CMK (cell line): Measurements from ENCODE around the gene USH1C.
A peak's percentile ranks its signal among the peaks of the same experiment; 100 is the strongest.

ENCODE experiments used
- DNase-seq: peaks from one replicate; pipeline ENCODE4 v3.0.0-alpha.2; 2010; ENCODE audit warnings: low read depth

The USH1C gene

DNA sequence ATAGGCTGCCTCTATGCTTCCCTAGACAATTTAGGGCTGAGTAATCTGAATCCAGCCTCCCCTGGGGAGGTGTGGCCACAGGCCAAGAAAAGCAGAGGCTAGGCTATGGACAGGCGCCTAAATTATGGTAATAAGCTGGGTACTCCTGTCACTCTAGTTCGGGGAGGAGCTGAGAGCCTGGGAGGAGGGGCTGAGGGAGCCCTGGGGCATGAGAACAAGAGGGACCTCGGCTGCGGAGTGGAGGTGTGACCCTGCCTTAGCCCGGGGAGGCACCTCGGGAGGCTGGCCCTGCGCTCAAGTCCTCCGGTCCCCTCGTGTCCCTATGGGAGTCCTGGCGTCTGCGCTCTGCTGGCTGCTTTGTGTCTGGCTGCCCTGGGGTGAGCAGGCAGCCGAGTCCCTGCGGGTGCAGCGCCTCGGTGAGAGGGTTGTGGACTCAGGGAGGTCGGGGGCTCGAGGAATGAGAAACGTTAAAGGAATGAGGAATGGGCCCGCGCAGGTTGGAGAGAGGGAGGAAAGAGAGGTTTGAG lies 2.9 kb upstream of the USH1C start, which contains the start of gene OTOG:
Gene OTOG, plus strand, starts transcription at position 209 of the 527 bp plus-strand sequence. Its CDS starts 114 bp downstream, at position 323.
- no peak for DNase-seq

DNA sequence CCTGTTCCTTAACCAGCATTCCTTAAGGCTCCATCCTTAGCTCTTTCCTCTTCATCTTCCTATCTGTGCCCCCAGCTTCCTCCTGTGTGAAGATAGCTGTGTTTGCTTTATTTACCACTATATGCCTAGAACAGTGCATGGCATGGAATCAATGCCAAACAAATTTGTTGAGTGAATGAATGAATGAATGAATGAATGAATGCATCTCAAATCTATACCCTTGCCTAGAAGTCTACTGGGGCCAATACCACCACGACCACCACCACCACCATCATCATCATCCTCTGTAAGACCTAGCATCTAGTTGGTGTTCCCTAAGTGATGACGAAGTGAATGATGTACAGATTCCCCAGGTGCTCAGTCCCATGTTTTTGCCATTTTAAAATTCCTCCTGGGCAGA lies 2.0 kb upstream of the USH1C start:
- DNase-seq, result no peak

DNA sequence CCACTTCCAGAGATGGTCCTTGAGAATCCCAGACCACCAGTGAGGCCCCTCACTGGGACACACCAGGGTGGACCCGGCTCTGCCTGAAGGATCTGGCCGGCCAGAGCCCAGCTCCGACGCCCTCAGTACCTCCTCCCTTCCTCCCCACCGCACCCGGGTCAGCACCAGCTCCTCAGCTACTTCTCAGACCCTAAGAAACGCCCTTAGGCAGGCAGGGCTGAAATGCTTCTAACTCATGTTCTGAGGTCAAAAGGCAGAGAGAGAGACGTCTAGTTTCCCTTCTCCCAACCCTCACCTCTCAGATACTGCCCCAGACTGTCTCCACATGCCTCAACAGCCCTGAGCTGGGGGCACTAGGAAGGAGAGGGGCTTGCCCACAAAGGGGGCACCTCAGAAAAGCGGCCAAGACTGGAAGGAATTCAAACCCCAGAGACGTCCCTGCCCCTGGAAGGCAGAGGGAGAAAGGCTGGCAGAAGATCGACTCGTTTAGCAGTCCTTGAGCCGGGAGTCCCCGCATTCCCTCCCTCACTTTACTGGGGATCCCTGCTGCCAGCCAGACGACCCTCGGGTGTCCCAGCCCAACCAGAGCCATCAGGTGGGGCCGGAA lies 539 bp downstream of the USH1C start:
- DNase-seq, result no peak

DNA sequence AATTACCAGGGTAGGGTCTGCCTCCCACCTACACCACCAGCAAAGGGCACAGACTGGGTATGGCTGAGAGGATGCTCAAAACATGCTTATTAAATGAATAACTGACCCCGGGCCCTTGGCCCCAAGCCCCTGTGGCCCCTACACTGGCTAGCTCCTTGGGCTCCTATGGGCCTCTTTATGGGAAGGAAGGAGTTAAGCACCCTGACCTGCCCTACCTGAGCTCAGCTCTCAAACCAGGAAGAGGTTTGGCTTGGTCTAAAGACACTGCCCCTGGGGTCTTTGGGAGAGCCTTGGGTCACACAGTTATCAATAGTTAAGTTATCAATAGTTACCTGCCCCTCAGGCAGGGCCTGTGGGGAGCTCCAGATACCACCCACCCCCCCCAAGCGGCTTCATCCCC lies 1.2 kb downstream of the USH1C start:
- DNase-seq, result no peak

DNA sequence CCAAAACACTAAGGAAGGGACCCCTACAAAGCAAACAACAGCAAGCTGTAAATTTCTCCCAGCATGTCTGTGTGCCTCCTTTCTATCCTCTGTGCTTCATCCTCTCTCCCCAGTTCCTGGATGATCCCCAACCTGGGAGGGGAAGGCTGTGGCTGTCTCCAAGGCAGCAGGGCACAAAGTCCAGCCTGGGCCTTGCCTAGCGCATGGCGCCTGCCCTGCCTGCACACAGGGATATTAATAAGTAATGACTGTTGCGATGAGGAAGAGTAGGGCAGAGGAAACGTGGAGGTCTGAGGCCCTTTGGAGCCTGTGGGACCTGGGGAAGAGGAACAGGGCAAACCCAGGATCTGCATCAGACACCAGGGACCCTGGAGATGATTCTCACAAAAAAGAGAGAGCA lies 2.0 kb downstream of the USH1C start:
- DNase-seq, result no peak

DNA sequence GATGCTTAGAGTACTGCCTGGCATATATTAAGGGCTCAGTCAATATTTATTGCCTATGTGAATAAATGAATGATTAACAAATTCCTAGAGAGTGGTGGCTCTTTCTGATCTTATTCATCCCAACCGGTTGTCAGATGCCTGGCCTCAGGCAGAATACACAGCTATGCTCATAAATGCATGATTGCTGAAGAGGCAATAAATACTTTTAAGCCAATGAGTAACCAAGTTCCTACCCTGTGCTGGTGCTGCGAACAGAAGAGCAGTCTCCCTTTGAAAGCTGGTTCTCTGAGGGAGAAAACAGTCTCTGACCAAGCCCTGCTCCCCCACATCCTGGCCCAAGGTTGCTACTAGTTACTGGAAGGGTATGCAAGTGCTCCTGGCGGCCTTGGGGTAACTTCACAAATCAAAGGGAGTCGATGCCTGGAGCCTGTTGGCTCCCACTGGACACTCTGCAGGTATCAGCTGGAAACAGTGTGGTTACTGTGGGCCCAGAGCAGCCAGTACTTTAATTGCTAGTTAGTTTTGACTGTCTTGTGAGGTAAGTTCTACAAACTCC lies 2.8 kb downstream of the USH1C start:
- DNase-seq, result no peak

DNA sequence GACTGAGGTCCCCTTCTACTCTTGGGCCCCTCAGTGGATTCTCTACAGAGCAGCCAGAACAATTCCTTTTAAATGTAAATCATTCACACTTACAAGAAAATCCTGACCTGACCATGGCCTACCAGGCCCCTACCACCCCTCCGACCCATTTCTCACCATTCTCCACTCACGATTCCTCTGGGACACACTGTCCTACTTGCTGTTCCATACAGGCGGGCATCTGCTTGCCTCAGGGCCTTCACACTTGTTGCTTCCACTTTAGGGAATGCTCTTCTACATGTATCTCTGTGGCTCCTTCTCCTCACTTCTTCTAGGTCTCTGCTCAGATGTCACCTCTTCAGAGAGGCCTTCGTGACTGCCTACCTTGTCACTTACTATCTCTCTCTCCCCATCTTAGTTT lies 3.4 kb downstream of the USH1C start:
- no peak for DNase-seq

DNA sequence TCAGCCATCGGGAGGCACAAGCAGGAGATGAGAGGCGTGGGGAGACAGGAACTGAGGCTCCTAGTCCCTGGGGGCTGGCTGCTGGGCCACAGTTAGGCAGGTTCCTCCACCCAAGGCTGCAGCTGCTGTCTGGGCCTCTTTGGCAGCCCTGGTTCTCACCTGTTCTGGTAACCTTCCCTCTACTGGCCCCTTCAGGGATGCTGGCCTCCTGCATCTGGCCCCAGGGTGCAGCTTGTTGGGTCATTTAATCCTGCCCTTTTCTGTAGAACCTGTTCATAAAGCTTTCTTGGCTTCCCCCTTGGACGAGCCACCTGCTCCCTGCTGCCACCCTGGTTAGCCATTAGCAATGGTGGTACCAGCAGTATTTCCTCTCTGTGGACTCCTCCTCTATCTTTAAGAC lies 5.5 kb downstream of the USH1C start:
- DNase-seq, result no peak

DNA sequence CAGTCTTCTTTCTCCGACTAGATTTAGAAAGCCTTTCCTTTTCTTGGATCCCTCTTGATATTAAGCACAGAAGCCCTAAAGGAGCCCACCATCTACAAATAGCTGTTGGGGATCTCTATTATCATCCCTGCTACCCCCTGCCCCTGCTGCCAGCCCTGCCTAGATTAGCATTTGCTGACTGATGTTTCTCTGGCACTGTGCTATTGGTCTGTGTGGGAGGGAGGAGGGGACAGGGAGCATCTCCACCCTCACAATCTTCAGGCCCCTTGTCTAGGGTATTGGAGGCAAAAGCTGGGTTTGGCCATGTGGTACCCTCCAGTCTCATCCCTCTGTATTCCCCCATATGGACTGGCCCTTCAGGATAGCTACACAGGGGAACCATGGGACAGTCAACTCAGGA lies 6.2 kb downstream of the USH1C start:
- no peak for DNase-seq

DNA sequence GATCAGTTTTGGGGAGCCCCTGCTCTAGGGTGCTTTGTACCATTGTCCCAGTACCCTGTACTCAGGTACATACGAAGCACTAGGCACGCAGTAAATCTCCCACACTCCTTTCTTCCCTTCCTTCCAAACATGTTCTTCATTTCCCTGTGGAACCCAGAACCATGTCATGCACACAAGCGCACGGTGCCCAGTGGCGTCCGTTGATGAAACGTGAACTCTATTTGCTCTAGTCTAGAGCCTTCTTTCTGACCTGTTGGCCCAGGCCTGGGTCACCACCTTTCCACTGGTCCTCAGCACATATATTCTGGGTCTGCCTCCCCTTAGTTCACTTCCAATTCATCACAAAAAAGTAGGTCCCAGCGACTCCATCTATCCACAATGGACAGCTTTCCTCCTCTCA lies 7.0 kb downstream of the USH1C start:
- DNase-seq, result no peak

DNA sequence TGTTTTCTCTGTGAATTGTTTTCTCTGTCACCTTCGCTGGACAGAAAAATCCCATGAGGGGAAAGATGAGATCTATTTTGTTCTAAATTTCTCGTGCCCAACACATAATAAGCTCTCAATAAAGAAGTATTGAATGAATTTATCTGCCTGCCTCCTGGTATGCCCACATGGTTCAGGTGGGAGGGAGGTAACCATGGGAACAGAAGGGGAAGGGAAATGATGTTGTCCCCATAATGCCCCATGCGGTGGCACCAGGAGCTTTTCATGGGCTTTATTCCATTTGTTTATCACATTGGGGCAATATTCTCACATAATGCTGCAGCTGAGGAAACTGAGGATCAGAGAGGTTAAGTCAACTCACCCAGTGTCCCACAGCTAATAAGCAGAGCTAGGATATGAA lies 8.7 kb downstream of the USH1C start:
- no peak for DNase-seq

DNA sequence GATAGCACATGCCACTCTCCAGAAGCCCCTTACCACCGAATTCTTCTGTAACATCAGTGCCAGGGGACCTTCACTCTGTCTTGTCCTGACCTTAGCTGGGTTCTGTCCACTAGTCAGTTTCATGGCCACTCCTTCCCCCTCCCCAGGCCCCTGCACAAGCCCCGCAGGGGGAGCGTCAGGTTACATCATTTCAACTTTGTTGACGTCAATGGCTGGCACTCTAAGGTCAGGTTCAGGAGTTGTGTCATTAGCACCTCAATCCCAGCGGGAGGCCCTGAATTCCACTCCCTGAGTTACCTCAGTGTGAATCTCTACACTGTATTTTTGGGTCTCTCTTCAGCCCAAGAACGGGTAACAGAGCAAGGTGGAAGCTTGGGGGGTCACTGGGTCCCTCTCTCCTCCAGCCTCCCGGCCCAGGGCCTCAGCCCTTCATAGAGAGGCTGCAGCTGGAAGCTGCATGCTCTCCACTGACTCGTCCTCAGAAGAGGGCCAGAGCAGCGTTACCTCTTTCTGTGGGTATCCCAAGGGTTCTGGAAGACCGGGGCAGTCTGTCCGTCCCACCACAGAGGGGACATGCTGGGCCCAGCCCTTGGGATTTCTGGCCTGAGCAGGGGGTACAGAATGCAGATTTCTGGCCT lies 10.3 kb downstream of the USH1C start:
- DNase-seq, result no peak

DNA sequence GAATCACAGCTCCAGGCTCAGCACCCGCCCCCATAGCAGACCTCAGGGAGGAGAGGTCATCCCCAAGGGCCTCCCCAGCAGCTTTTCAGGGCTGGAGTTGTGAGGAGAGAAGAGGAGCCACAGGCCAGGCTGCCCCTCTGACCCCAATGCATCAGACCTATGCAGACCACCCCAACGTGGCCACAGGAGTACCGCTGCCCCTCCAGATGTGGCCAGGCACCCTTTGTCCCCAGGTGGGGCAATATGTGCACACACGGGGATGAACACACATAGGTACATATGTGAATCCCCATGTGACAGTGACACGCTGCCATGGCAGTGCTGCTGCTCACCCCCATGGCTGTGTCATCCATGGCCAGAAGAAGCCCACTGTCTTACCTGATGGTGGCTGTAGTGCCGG lies 10.9 kb downstream of the USH1C start:
- DNase-seq, result no peak

DNA sequence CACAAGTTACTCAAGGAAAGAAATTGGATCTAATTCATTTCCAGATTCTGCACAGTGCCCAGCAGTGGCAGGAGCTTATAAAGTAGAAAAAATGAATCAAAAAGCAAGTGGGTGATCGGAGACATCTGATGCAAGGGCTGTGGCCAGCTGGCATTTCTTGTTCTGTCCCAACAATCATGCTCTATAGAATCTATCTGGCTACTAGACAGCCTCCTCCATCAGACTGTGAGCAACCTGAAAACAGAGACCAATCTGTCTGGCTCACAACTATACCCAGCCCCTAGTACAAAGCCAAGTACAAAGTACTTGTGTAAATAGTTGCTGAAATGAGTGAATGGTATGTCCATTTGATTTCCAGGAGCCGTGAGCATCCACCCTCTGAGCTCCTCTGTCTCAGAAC lies 11.4 kb downstream of the USH1C start:
- DNase-seq, result no peak

DNA sequence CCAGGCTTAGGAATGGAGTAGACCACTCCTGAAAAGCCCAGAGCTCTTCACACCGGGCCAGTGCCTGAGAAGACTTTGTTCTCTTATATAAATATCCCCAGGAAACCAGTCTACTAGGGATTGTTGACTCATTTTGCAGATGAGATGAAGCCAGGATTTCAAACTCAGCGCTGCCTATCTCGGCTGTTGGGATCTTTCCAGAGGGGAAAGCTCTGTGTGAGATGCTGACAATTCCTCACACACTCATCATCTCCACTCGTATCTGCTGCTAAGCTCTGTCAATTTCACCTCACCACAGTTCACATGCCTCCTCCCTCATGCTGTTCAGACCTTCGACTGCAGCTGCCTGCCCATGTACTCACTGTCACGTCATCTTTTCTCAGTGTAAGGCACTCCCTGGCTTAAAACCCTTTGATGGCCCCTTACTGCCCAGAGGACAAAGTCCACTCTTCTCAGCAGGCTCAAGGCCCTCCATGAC lies 12.5 kb downstream of the USH1C start:
- DNase-seq, result no peak

DNA sequence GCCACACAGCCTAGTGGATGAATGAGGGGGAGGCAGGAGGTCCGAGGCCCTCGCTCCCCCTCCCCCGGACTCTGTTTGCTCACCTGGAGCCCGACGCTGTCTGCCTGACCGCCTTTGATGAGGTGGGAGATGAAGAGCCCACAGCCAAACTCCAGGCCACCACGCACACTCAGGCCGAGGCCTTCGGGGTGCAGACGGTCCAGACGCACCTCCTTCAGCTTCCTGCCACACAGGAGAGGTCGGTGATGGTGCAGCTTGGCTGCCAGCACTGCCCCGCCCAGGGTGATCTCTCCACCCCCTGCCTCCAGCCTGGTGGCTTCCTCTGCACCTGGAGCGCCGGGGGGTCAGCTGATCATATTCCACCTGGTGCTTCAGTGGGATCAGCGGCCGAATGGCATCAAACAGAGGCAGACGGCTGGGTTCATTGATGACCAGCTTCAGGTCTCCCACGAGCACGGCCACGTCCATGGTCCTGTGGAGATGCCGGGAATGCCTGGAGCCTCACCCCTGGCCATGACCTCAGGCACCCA lies 13.1 kb downstream of the USH1C start:
- no peak for DNase-seq

DNA sequence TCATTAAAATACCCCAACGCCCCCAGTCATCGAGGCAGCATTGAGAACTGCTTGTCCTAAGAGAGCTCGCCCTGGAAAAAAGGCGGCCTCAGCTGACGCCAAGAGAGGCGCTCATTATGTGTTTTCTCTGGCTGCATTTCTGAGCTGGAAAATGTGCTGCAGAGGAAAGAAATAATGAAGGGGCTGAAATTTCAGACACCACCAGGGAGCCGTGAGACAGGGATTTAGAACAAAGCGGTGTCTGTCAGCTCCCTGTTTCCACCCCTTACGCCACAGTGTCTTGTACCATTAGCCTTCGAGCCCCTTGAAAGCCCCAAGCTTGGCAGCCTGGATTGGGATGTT lies 14.4 kb downstream of the USH1C start:
- no peak for DNase-seq

DNA sequence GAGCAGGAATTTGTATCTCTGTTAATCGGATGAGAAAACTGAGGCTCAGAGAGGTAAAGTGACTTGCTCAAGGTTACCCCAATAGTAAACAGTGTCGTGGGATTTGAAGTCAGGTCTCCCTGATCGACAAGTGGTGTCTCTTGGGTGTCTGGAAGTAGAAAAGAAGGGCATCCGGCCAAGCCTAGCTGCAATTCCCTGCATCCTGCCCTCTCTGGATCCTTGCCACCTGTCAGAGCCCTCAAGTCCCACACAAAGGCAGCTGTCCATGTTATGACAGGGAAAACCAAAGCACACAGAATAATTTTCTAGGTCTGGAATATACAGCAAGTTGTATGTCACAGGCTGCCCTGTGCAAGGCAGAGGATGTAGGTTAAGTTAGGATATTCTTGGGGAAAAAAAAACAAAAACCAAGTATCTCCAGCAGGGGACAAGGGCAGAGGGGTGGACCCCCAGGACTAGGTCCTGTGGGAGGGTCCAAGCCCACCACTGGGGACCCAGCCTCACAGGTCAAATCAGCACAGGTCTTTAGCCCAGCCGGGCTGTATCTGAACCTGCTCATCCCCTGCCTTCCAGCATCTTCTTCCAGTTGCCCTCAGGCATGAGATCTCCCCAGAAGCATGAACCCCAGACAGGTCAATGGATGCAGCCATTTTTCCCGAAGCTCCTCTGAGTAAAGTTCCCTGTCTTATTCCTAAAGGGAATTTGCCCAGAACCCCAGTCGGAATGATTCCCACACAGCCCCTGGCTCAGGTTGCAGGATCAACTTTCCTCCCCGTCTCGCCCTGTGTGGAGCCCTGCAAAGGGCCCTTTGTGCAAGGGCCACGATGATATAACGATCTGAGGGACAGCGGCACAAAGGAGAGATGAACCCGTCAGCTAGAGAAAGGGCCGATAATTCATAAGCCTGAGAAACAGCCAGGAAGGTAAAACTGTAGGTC lies 15.0 kb downstream of the USH1C start:
- no peak for DNase-seq

DNA sequence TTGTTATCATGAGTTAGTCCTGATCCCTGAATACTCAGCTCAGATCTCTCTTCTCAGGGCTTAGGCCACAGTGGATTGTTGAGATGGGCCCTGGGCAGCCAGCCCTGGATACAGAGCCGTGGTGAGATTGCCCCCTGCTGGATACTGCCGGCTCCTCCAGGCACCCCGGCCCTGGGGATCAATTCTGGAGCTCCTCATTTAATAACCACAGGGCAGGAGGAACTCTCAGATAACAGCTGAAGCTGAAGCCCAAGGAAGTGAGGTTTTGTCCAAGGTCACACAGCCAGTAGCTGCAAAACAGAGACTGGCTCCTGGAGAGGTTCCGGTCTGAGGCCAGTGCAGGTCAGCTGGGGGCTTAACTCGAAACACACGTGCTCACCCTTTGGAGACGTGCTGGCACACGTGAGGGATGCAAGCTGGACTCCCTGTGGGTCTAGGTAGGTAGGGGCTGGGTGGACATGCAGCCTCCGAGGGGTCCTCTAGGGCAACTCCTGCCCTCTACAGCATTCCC lies 16.0 kb downstream of the USH1C start:
- DNase-seq, result peak; percentile 31

DNA sequence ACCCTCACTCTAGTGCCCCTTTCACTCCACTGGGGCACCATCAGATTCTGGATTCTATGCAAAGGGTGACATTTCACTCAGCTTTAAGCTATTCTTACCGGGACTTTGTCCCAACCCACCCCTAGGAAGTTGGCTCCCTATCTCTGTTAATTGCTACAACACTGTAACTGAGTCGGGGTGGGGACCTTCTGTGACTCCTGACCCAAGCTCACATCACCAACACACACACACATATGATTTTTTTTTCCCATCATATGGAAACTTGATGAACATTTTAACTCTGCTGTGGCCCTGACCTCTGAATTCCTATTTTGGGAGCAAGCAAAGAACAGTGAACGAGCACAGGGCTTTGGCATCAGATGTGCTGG lies 16.6 kb downstream of the USH1C start:
- DNase-seq, result no peak

DNA sequence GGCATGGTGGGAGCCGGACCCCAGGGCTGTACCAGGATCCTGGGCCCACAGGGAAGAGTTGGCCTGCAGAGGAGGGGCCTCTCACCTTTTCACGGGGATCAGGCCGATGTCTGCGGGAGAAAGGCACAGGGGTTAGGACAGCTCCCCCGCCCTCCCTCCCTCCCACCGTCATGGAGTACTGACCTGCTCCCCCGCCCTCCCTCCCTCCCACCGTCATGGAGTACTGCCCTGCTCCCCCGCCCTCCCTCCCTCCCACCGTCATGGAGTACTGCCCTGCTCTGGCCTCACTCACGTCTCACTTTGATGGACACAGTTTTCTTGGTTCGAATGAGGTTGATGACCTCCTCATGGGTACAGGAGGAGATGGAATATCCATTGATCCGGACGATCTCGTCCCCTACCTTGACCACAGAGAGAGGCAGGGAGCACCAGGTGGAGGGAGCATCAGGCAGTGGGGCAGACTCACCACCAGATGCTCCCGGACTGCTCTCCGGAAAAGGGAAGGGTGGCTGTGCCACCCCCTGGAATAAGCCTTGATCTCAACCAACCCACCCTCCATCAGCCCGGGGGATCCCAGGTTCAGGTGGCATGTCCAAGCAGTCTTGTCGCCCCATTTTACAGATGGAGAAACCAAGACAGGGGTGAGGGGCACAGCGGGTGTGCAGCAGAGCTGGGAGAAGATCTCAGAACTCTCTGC lies 17.1 kb downstream of the USH1C start:
- no peak for DNase-seq
